GM19239 (cell line): ENCODE data around the gene SAXO2.
"Not testable (repeated sequence)": the region's sequence is repeated elsewhere in the genome, so short reads cannot be mapped to it uniquely, and the experiment has no call there.

ENCODE experiments used
- DNase-seq: peaks from one replicate; pipeline ENCODE4 v3.0.0; 2011; ENCODE audit warnings: low spot score; ENCODE audit not compliant: insufficient read length
- FAIRE-seq: peaks from 2 replicates; lab custom pipeline; 2011; peaks lifted over from hg19 to GRCh38; lab: Jason Lieb, UNC

SAXO2 gene

DNA sequence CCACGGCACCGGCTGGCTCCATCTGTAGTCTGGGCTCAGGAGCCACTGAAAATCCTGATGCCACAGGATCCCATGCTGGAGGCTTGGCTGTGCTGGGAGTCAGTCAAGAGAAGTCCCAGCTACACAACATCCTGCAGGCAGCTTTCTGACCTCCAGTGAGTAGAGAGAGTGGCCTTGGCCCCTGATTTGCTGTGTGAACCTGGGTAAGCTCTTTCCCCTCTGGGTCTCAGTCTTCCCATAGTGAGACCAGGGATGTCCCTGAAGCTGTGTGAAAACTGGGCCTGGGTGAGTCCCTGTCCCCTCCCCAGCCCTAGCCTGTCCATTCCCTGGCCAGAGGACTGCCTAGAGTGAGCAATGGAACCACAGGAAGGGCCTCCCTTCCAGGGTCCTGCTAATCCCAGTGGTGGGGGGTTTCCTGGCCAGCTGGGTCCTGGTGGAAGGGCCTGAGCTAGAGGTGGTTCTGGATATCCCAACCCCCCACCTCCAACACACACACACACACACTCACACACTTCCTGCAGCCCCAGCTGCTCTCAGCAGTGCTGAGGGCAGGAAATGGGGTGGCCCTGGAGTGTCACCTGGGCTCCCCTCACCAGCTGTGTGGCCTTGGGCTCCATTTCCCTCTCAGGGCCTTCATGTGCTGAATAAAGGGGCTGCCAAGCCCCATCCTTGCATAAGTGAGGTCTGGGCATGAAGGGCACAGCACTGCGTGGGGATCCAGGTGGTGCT lies 69.1 kb downstream of the SAXO2 start:
- not testable (repeated sequence) for FAIRE-seq, DNase-seq

DNA sequence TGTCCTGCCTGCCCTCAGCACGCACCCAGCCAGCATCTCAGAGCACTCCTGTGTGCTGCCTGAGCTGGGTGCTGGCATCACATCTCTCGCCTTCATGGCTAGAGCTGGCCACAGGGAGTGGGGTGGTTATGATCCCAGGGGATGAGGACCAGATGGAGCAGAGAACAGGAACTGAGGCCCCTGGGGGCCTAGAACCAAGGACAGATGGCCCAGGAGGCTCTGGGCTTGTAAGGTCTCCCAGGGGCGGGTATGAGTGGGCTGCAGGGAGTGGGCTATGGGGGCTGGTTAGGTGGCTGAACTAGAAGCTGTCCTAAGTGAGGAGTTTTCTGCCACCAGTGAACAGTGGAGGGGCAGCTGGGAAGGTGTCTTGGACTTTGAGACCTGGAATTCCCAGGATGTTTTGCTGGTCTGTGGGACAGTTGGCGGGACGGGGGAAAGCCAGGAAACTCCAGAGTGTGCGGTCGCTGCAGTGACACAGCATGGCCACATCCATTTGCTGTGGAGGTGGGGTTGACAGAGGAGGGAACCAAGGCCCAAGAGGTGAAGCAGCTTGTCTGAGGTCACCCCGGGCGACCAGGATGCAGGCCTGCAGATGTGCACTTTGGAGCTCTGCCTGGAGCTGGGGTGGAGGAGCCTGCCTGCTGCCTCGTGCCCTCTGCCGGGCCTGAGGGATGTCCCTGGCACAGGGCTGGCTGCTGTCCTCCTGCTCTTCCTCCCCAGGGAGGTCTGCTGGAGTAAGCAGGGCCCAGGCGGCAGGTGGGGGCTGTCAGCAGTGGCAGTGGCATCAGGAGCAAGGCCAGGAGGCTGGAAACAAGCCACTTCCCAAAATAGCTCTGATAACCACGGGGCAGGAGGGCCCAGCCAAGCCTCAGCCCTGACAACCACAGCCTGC lies 70.3 kb downstream of the SAXO2 start:
- DNase-seq = not testable (repeated sequence)

DNA sequence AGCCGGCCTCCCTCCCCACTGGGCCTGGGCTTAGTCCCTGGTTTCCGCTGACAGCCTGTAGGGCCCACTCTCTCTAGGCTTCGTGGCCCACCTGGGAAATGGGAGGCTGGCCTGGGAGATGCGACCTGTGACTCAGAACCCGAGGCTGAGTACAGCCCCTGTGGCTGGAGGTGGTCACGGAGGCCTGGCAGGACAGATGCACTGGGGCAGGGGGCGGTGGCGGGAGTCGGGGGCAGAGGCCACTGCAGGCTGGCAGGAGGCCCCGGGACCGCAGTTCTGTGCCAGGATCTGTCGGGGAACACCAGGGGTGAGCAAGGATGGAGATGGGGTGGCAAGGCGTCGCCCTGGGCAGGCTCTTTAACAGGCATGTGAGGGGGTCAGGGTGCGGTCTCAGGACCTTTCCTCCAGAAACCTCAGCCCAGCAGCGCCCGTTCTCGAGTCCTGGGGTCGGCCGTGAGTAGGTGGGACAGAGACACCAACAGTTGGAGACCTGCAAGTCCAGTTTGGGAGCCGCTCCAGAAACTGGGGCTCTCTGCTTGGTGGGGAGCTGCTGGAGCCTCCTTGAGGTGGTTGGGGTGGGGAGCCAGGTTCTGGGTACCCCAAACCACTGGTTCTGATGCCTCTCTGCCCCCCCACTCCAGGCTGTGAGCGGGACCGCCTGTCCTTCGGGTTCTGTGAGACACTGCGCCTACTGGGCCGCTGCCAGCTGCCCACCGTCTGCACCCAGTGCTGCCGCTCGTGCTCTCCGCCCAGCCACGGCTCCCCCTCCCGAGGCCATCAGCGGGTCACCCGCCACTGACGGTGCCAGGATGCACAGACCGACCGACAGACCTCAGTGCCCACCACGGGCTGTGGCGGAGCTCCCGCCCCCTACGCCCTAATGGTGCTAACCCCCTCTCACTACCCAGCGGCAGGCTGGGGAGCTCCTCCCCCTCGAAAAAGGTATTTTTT lies 71.3 kb downstream of the SAXO2 start:
- not testable (repeated sequence) for FAIRE-seq, DNase-seq

More for the DNA sequence above, 70.3 kb downstream of the SAXO2 start:
- FAIRE-seq = not testable (repeated sequence)
